Activated T-cell treated with anti-CD3 and anti-CD28 coated beads, Interleukin-2, amount 50 U/mL, for 4 hours (primary cell): Measurements from ENCODE around the gene DES. TPM values are rescaled to one million over a fixed set of nuclear protein-coding genes. Genes with fewer than 3 reads are reported as not detected.

Source experiments
- ATAC-seq, 2 donors: fragments of 200-7000 bp; cut with Tn5 transposase; one replicate each; pipeline ENCODE4 v1.10.0; 2021
- DNase-seq: peaks from one replicate; pipeline ENCODE4 v3.0.0-alpha.2; 2020
- H3K27me3 Mint-ChIP-seq: one replicate; pipeline ENCODE4 v1.8.0; 2021; ENCODE audit warnings: low read depth, mixed read lengths
- H3K36me3 Mint-ChIP-seq: one replicate; pipeline ENCODE4 v1.8.0; 2022; ENCODE audit warnings: mixed read lengths; ENCODE audit not compliant: insufficient read depth
- H3K4me1 Mint-ChIP-seq: one replicate; pipeline ENCODE4 v1.8.0; 2021; ENCODE audit warnings: low read depth, mixed read lengths
- H3K4me3 Mint-ChIP-seq: one replicate; pipeline ENCODE4 v1.8.0; 2021; ENCODE audit warnings: mild to moderate bottlenecking, moderate library complexity, mixed read lengths
- H3K9me3 Mint-ChIP-seq: one replicate; pipeline ENCODE4 v1.8.0; 2021; ENCODE audit warnings: mixed read lengths
- total RNA-seq, 3 donors: library from RNA; stranded (reverse); gene quantifications; one replicate each; pipeline ENCODE4 v1.2.1, GENCODE V29; 2021

The DES gene
- total RNA-seq, 3 donors from 2014 or later: 0.49 to 0.61 (median 0.58) TPM

GRCh38 chr2:219434718-219435525 is 16.7 kb downstream of the DES start, which contains the start of gene SPEG:
Gene SPEG, plus strand, starts transcription at chr2:219434843. Its CDS starts 135 bp downstream, at chr2:219434978.
- no peak for DNase-seq
- Mint-ChIP-seq H3K4me1 (no peaks in the 10 kb centered on the region), H3K27me3 (peaks cover 27% of the 10 kb centered on the region), H3K4me3 (peak within 1 kb of the TSS; percentile 24), H3K9me3 (no peaks in the 10 kb centered on the region), H3K36me3 (no peaks in the 10 kb centered on the region)
- ATAC-seq: peak; percentile 40 to 54

- Mint-ChIP-seq H3K4me3 (no peak overlapping the region), H3K36me3 (no peaks in the 10 kb centered on the region), H3K4me1 (peaks cover under 1% of the 10 kb centered on the region), H3K27me3 (peaks cover 31% of the 10 kb centered on the region), H3K9me3 (no peaks in the 10 kb centered on the region)
- DNase-seq (no peak), ATAC-seq (no peak)
These were observed 17.5 kb downstream of the DES start for GRCh38 chr2:219435701-219436100.

GRCh38 chr2:219436491-219436890 is 18.3 kb downstream of the DES start:
- Mint-ChIP-seq H3K4me1 (peaks cover 7% of the 10 kb centered on the region), H3K4me3 (no peak overlapping the region), H3K27me3 (peaks cover 38% of the 10 kb centered on the region), H3K9me3 (no peaks in the 10 kb centered on the region), H3K36me3 (no peaks in the 10 kb centered on the region)
- no peak for DNase-seq
- ATAC-seq: no peak

GRCh38 chr2:219437141-219437540 is 19.0 kb downstream of the DES start:
- DNase-seq: no peak
- H3K9me3 Mint-ChIP-seq: no peaks in the 10 kb centered on the region
- H3K4me1 Mint-ChIP-seq: peaks cover 8% of the 10 kb centered on the region
- peaks cover 38% of the 10 kb centered on the region for H3K27me3 Mint-ChIP-seq
- ATAC-seq: no peak
- H3K36me3 Mint-ChIP-seq: no peaks in the 10 kb centered on the region
- no peak overlapping the region for H3K4me3 Mint-ChIP-seq

- H3K4me1 Mint-ChIP-seq: peaks cover 10% of the 10 kb centered on the region
- no peak overlapping the region for H3K4me3 Mint-ChIP-seq
These were observed 19.6 kb downstream of the DES start for GRCh38 chr2:219437690-219438206.

GRCh38 chr2:219438453-219438852 is 20.3 kb downstream of the DES start:
- Mint-ChIP-seq H3K36me3 (no peaks in the 10 kb centered on the region), H3K4me3 (no peak overlapping the region), H3K9me3 (no peaks in the 10 kb centered on the region), H3K27me3 (peaks cover 35% of the 10 kb centered on the region), H3K4me1 (peaks cover 14% of the 10 kb centered on the region)
- ATAC-seq (no peak), DNase-seq (no peak)

More at GRCh38 chr2:219437690-219438206, 19.6 kb downstream of the DES start:
- Mint-ChIP-seq H3K9me3 (no peaks in the 10 kb centered on the region), H3K27me3 (peaks cover 38% of the 10 kb centered on the region), H3K36me3 (no peaks in the 10 kb centered on the region)
- ATAC-seq: no peak
- no peak for DNase-seq

GRCh38 chr2:219439506-219439905 is 21.3 kb downstream of the DES start:
- Mint-ChIP-seq H3K9me3 (no peaks in the 10 kb centered on the region), H3K27me3 (peaks cover 28% of the 10 kb centered on the region), H3K4me1 (peaks cover 14% of the 10 kb centered on the region), H3K36me3 (no peaks in the 10 kb centered on the region), H3K4me3 (no peak overlapping the region)
- ATAC-seq (no peak), DNase-seq (no peak)

GRCh38 chr2:219440388-219441256 is 22.4 kb downstream of the DES start:
- peaks cover 14% of the 10 kb centered on the region for H3K4me1 Mint-ChIP-seq
- peak; percentile 21 to 27 for ATAC-seq
- H3K36me3 Mint-ChIP-seq: no peaks in the 10 kb centered on the region
- DNase-seq: no peak
- peak overlapping the region; percentile 79 for H3K4me3 Mint-ChIP-seq
- H3K27me3 Mint-ChIP-seq: peaks cover 24% of the 10 kb centered on the region
- H3K9me3 Mint-ChIP-seq: no peaks in the 10 kb centered on the region

GRCh38 chr2:219441451-219442255 is 23.5 kb downstream of the DES start:
- H3K4me3 Mint-ChIP-seq: peak overlapping the region; percentile 79
- no peaks in the 10 kb centered on the region for H3K9me3 Mint-ChIP-seq
- peaks cover 18% of the 10 kb centered on the region for H3K27me3 Mint-ChIP-seq
- no peaks in the 10 kb centered on the region for H3K36me3 Mint-ChIP-seq
- H3K4me1 Mint-ChIP-seq: peaks cover 14% of the 10 kb centered on the region
- peak; percentile 70 for DNase-seq
- peak; percentile 63 for ATAC-seq

- H3K27me3 Mint-ChIP-seq: peaks cover 23% of the 10 kb centered on the region
- no peak for ATAC-seq
- peak overlapping the region; percentile 73 for H3K4me3 Mint-ChIP-seq
- no peak for DNase-seq
- H3K4me1 Mint-ChIP-seq: peaks cover 14% of the 10 kb centered on the region
- H3K9me3 Mint-ChIP-seq: no peaks in the 10 kb centered on the region
- no peaks in the 10 kb centered on the region for H3K36me3 Mint-ChIP-seq
These were observed 24.3 kb downstream of the DES start for GRCh38 chr2:219442256-219443015.

- no peak for ATAC-seq
These were observed 25.0 kb downstream of the DES start for GRCh38 chr2:219443016-219443696.

GRCh38 chr2:219443697-219444023 is 25.5 kb downstream of the DES start:
- H3K4me1 Mint-ChIP-seq: peaks cover 14% of the 10 kb centered on the region
- H3K9me3 Mint-ChIP-seq: no peaks in the 10 kb centered on the region
- no peaks in the 10 kb centered on the region for H3K36me3 Mint-ChIP-seq
- no peak for ATAC-seq
- DNase-seq: no peak
- H3K27me3 Mint-ChIP-seq: peaks cover 26% of the 10 kb centered on the region
- no peak overlapping the region for H3K4me3 Mint-ChIP-seq

More at GRCh38 chr2:219443016-219443696, 25.0 kb downstream of the DES start:
- H3K4me1 Mint-ChIP-seq: peaks cover 14% of the 10 kb centered on the region
- peaks cover 26% of the 10 kb centered on the region for H3K27me3 Mint-ChIP-seq
- no peaks in the 10 kb centered on the region for H3K9me3 Mint-ChIP-seq
- DNase-seq: no peak
- peak overlapping the region; percentile 73 for H3K4me3 Mint-ChIP-seq
- no peaks in the 10 kb centered on the region for H3K36me3 Mint-ChIP-seq

GRCh38 chr2:219444566-219445091 is 26.5 kb downstream of the DES start:
- no peaks in the 10 kb centered on the region for H3K36me3 Mint-ChIP-seq
- H3K4me3 Mint-ChIP-seq: no peak overlapping the region
- peaks cover 31% of the 10 kb centered on the region for H3K27me3 Mint-ChIP-seq
- no peak for DNase-seq
- ATAC-seq: no peak
- no peaks in the 10 kb centered on the region for H3K9me3 Mint-ChIP-seq
- peaks cover 14% of the 10 kb centered on the region for H3K4me1 Mint-ChIP-seq
